ENCODE results near the gene RNF227. TPM values are rescaled to one million over a fixed set of nuclear protein-coding genes. Genes with fewer than 3 reads are reported as not detected.
A peak's percentile ranks its signal among the peaks of the same experiment; 100 is the strongest.
"Not testable (repeated sequence)": the region's sequence is repeated elsewhere in the genome, so short reads cannot be mapped to it uniquely, and the experiment has no call there.

RNF227 gene
- total RNA-seq: 5.7 TPM

GRCh38 chr17:7915611-7916384, at the start of gene RNF227:
Gene RNF227, minus strand, starts transcription at chr17:7916289. Its CDS starts 94 bp downstream, at chr17:7916195.
- ATAC-seq: peak; percentile 90
- peak; percentile 97 for DNase-seq (ENCODE audit: low spot score)
- intact Hi-C loops (cut with DNase I): no loop called here

- ATAC-seq (no peak), DNase-seq (ENCODE audit: low spot score) (no peak)
- intact Hi-C loops (cut with DNase I): no loop called here
Measured at GRCh38 chr17:7961421-7961820, 45.3 kb upstream of the RNF227 start.

- DNase-seq (ENCODE audit: low spot score) (no peak), ATAC-seq (no peak)
- intact Hi-C loops (cut with DNase I): no loop called here
Measured at GRCh38 chr17:7959503-7960253, 43.6 kb upstream of the RNF227 start.

- ATAC-seq: no peak
Measured at GRCh38 chr17:7956228-7956965, 40.3 kb upstream of the RNF227 start.

GRCh38 chr17:7955414-7956227, 39.5 kb upstream of the RNF227 start:
- DNase-seq (ENCODE audit: low spot score): no peak
- intact Hi-C loops (cut with DNase I): no loop called here
- ATAC-seq: no peak

More at GRCh38 chr17:7956228-7956965, 40.3 kb upstream of the RNF227 start:
- intact Hi-C loops (cut with DNase I): no loop called here
- no peak for DNase-seq (ENCODE audit: low spot score)

GRCh38 chr17:7953266-7953665, 37.2 kb upstream of the RNF227 start:
- ATAC-seq; intact Hi-C loops (cut with DNase I); DNase-seq (ENCODE audit: low spot score): not testable (repeated sequence)

- DNase-seq (ENCODE audit: low spot score) (no peak), ATAC-seq (no peak)
- intact Hi-C loops (cut with DNase I): no loop called here
Measured at GRCh38 chr17:7951143-7951792, 35.2 kb upstream of the RNF227 start.

GRCh38 chr17:7950578-7950977, 34.5 kb upstream of the RNF227 start:
- DNase-seq (ENCODE audit: low spot score) (no peak), ATAC-seq (no peak)
- intact Hi-C loops (cut with DNase I): no loop called here

- DNase-seq (ENCODE audit: low spot score): no peak
- intact Hi-C loops (cut with DNase I): no loop called here
- ATAC-seq: no peak
Measured at GRCh38 chr17:7947651-7948050, 31.6 kb upstream of the RNF227 start.

- ATAC-seq (no peak), DNase-seq (ENCODE audit: low spot score) (no peak)
- intact Hi-C loops (cut with DNase I): no loop called here
Measured at GRCh38 chr17:7946441-7946840, 30.4 kb upstream of the RNF227 start.

GRCh38 chr17:7945651-7946050, 29.6 kb upstream of the RNF227 start:
- DNase-seq (ENCODE audit: low spot score): no peak
- no peak for ATAC-seq

GRCh38 chr17:7944326-7944725, 28.2 kb upstream of the RNF227 start:
- no peak for ATAC-seq
- DNase-seq (ENCODE audit: low spot score): no peak
- intact Hi-C loops (cut with DNase I): no loop called here

More at GRCh38 chr17:7945651-7946050, 29.6 kb upstream of the RNF227 start:
- intact Hi-C loops (cut with DNase I): no loop called here

- DNase-seq (ENCODE audit: low spot score): no peak
- ATAC-seq: no peak
- intact Hi-C loops (cut with DNase I): no loop called here
Measured at GRCh38 chr17:7943291-7943690, 27.2 kb upstream of the RNF227 start.

GRCh38 chr17:7940743-7941142, 24.7 kb upstream of the RNF227 start:
- no peak for ATAC-seq
- intact Hi-C loops (cut with DNase I): no loop called here
- no peak for DNase-seq (ENCODE audit: low spot score)

- ATAC-seq (no peak), DNase-seq (ENCODE audit: low spot score) (no peak)
- intact Hi-C loops (cut with DNase I): no loop called here
Measured at GRCh38 chr17:7940034-7940433, 23.9 kb upstream of the RNF227 start.

- DNase-seq (ENCODE audit: low spot score): no peak
- intact Hi-C loops (cut with DNase I): no loop called here
- no peak for ATAC-seq
Measured at GRCh38 chr17:7935859-7936258, 19.8 kb upstream of the RNF227 start.

GRCh38 chr17:7932949-7933348, 16.9 kb upstream of the RNF227 start:
- peak; percentile 4 for ATAC-seq
- peak; percentile 61 for DNase-seq (ENCODE audit: low spot score)
- intact Hi-C loops (cut with DNase I): no loop called here

GRCh38 chr17:7932483-7932891, 16.4 kb upstream of the RNF227 start:
- DNase-seq (ENCODE audit: low spot score): peak; percentile 61
- ATAC-seq: peak; percentile 48

More at GRCh38 chr17:7932483-7932891, 16.4 kb upstream of the RNF227 start:
- intact Hi-C loops (cut with DNase I): no loop called here

Data from sciatic nerve (tissue), 2 donors.